K562 (cell line): ENCODE measurements around the gene CBFA2T2. TPM values are rescaled to one million over a fixed set of nuclear protein-coding genes. Genes with fewer than 3 reads are reported as not detected.

Experiments used
- ARID3A ChIP-seq: IDR thresholded peaks from 2 replicates; pipeline ENCODE4 v1.6.1; 2012; ENCODE audit warnings: low read depth, low read length, improper control_type of control experiment, borderline replicate concordance
- CCNT2 ChIP-seq: IDR thresholded peaks from 2 replicates; pipeline ENCODE4 v1.6.1; 2011; ENCODE audit warnings: borderline replicate concordance, low read depth, mild to moderate bottlenecking, moderate library complexity, mixed read lengths, low read length; ENCODE audit not compliant: insufficient read length; ENCODE audit errors: extremely low read depth
- CEBPB ChIP-seq: fragments of 450-650 bp; IDR thresholded peaks from 2 replicates; pipeline ENCODE4 v1.6.1; 2016; ENCODE audit warnings: missing genetic modification characterization, missing compliant biosample characterization
- CEBPG ChIP-seq, 3 experiments: fragments of 200-800 bp in 1 of 3; sonication (Bioruptor generic) in 1 of 3; sonication (generic) in 1 of 3; formaldehyde crosslinking in 1 of 3; IDR thresholded peaks in 2 of 3; conservative IDR thresholded peaks in 1 of 3; 2 replicates each; pipeline versions ENCODE4 v1.6.1 to v1.8.0; 2016 to 2022; ENCODE audit warnings: missing compliant biosample characterization in 2 of 3, missing genetic modification characterization in 2 of 3, mild to moderate bottlenecking in 1 of 3, missing genetic modification reagents in 1 of 3
- CREB3 ChIP-seq: fragments of 450-650 bp; conservative IDR thresholded peaks from 2 replicates; pipeline ENCODE4 v1.6.1; 2016; ENCODE audit warnings: missing genetic modification characterization, low read depth, mild to moderate bottlenecking, missing compliant biosample characterization, moderate library complexity
- CREB3L1 ChIP-seq: fragments of 450-650 bp; IDR thresholded peaks from 2 replicates; pipeline ENCODE4 v1.6.1; 2014; ENCODE audit warnings: low read depth, mild to moderate bottlenecking, moderate library complexity, borderline replicate concordance
- CTCF ChIP-seq, 3 experiments: IDR thresholded peaks in 2 of 3; conservative IDR thresholded peaks in 1 of 3; 2 replicates each; pipeline ENCODE4 v1.5.1; 2011 to 2012; ENCODE audit warnings: low read length in 3 of 3, mild to moderate bottlenecking in 3 of 3, control low read depth in 2 of 3, improper control_type of control experiment in 1 of 3, inconsistent platforms in 1 of 3, low read depth in 1 of 3, mixed read lengths in 1 of 3, moderate library complexity in 1 of 3; ENCODE audit not compliant: insufficient read depth in 2 of 3
- FOSL1 ChIP-seq: fragments of 200-800 bp; sonication (Bioruptor generic); conservative IDR thresholded peaks from 2 replicates; pipeline ENCODE4 v1.6.1; 2016; ENCODE audit warnings: missing genetic modification characterization, missing compliant biosample characterization
- GTF2E2 ChIP-seq: fragments of 200-800 bp; sonication (Bioruptor generic); IDR thresholded peaks from 2 replicates; pipeline ENCODE4 v1.6.1; 2016; ENCODE audit warnings: missing genetic modification characterization, missing compliant biosample characterization
- JUNB ChIP-seq: fragments of 450-650 bp; formaldehyde crosslinking; conservative IDR thresholded peaks from 2 replicates; pipeline ENCODE4 v1.4.0; 2020; ENCODE audit warnings: mild to moderate bottlenecking
- KDM1A ChIP-seq, 2 experiments: fragments of 450-650 bp; IDR thresholded peaks; 2 replicates each; pipeline ENCODE4 v1.6.1; 2016; ENCODE audit warnings: mild to moderate bottlenecking in 2 of 2
- LARP7 ChIP-seq: fragments of 450-650 bp; IDR thresholded peaks from 2 replicates; pipeline ENCODE4 v1.6.1; 2016
- NFIC ChIP-seq: fragments of 450-650 bp; IDR thresholded peaks from 2 replicates; pipeline ENCODE4 v1.6.1; 2017; ENCODE audit warnings: mild to moderate bottlenecking, inconsistent platforms
- NR2C2 ChIP-seq, 2 experiments: fragments of 200-800 bp in 1 of 2; sonication (Bioruptor generic) in 1 of 2; sonication (generic) in 1 of 2; formaldehyde crosslinking in 1 of 2; IDR thresholded peaks; 2 replicates each; pipeline versions ENCODE4 v1.6.1 to v1.8.0; 2016 to 2022; ENCODE audit warnings: mild to moderate bottlenecking in 1 of 2, missing compliant biosample characterization in 1 of 2, missing genetic modification characterization in 1 of 2, missing genetic modification reagents in 1 of 2
- NR4A1 ChIP-seq, 2 experiments: fragments of 250-450 bp in 1 of 2; fragments of 450-650 bp in 1 of 2; sonication (Bioruptor Pico) in 1 of 2; IDR thresholded peaks; 2 replicates each; pipeline versions ENCODE4 v1.4.0 to v1.6.1; 2016 to 2020; ENCODE audit warnings: mild to moderate bottlenecking in 2 of 2, missing compliant biosample characterization in 1 of 2, missing genetic modification characterization in 1 of 2, moderate library complexity in 1 of 2
- RAD21 ChIP-seq, 2 experiments: fragments of 250-450 bp in 1 of 2; fragments of 450-650 bp in 1 of 2; sonication (Bioruptor Pico) in 1 of 2; formaldehyde crosslinking in 1 of 2; IDR thresholded peaks in 1 of 2; conservative IDR thresholded peaks in 1 of 2; 2 replicates each; pipeline versions ENCODE4 v1.4.0 to v1.8.0; 2020 to 2022; ENCODE audit warnings: mild to moderate bottlenecking in 2 of 2, moderate library complexity in 1 of 2
- SMARCA5 ChIP-seq: fragments of 450-650 bp; IDR thresholded peaks from 2 replicates; pipeline ENCODE4 v1.6.1; 2016
- TEAD4 ChIP-seq, 2 experiments: sonication (generic) in 1 of 2; formaldehyde crosslinking in 1 of 2; IDR thresholded peaks; 2 replicates each; pipeline versions ENCODE4 v1.6.1 to v1.8.0; 2012 to 2022; ENCODE audit warnings: borderline replicate concordance in 1 of 2, inconsistent platforms in 1 of 2, low read length in 1 of 2, mild to moderate bottlenecking in 1 of 2, missing genetic modification reagents in 1 of 2
- U2AF1 ChIP-seq: fragments of 200-400 bp; formaldehyde crosslinking; optimal IDR thresholded peaks from 2 replicates; pipeline ENCODE3; 2017; ENCODE audit warnings: mild to moderate bottlenecking, low read depth, low read length, moderate library complexity
- polyA plus RNA-seq, 8 experiments: library from polyadenylated mRNA; depleted of rRNA in 4 of 8; stranded (reverse) in 5 of 8; unstranded in 3 of 8; fragments of >200 nt; fragmentation: Nextera tagmentation in 2 of 8; fragmentation: Illumina TruSeq in 1 of 8; extraction: Ambion mirVana in 2 of 8; extraction: Trizol in 1 of 8; gene quantifications; 2 replicates each; pipeline versions ENCODE4 v1.2.1 to v1.2.3, GENCODE V29; 2011 to 2014; ENCODE audit warnings: inconsistent platforms in 1 of 8, missing spikeins in 1 of 8
- total RNA-seq, 7 experiments: library from RNA; depleted of rRNA in 6 of 7; stranded (reverse); fragments of >200 nt in 6 of 7; fragmentation: Illumina TruSeq in 2 of 7; extraction: Trizol in 2 of 7; gene quantifications; 2 replicates each; pipeline versions ENCODE4 v1.2.1 to v1.2.3, GENCODE V29; 2011 to 2021; ENCODE audit warnings: low replicate concordance in 1 of 7

Gene CBFA2T2
- total and polyA plus RNA-seq, 9 of the 15 experiments (the other 6 are each of a cell fraction or from before 2014, with no cell fraction given), result 0.27 to 9.6 (median 5.8) TPM

- TF ChIP-seq GTF2E2 (no peak), NFIC (no peak), NR4A1 (CRISPR knock-in tag; IDR thresholded peaks at IDR 0.05) (no peak), NR4A1 (tag; IDR thresholded peaks at IDR 0.05) (no peak), CREB3 (tag) (no peak), JUNB (CRISPR knock-in tag) (no peak), LARP7 (no peak), ARID3A (no peak), NR2C2 (CRISPR knock-in tag; IDR thresholded peaks at IDR 0.05) (no peak), NR2C2 (tag; IDR thresholded peaks at IDR 0.05) (no peak), U2AF1 (no peak), SMARCA5 (no peak), CREB3L1 (no peak), KDM1A (IDR thresholded peaks at IDR 0.05) (peak in 1 of 2 experiments; percentile 50; a peak in 2 of 4 replicates), FOSL1 (tag) (no peak), CEBPB (tag) (peak; percentile 61), RAD21 (CRISPR knock-in tag; conservative IDR thresholded peaks at IDR 0.05 in 1 of 2, IDR thresholded peaks at IDR 0.05 in 1 of 2) (peak in 1 of 2 experiments; percentile 61; a peak in 2 of 4 replicates), CCNT2 (no peak), CTCF (IDR thresholded peaks at IDR 0.05 in 2 of 3, conservative IDR thresholded peaks at IDR 0.05 in 1 of 3; ENCODE audit: insufficient read depth in 2 of 3, low read depth in 1 of 3, low read length in 3 of 3) (peak; percentile 32 to 48 (median 35); a peak in 4 of 6 replicates), CEBPG (CRISPR knock-in tag; IDR thresholded peaks at IDR 0.05) (no peak), CEBPG (tag; conservative IDR thresholded peaks at IDR 0.05 in 1 of 2, IDR thresholded peaks at IDR 0.05 in 1 of 2) (0 out of 4 replicates have a peak, but pooled peaks of 1 of the 2 experiments have one; percentile 15), TEAD4 (IDR thresholded peaks at IDR 0.05; ENCODE audit: low read length) (no peak), TEAD4 (CRISPR knock-in tag; IDR thresholded peaks at IDR 0.05; ENCODE audit: borderline replicate concordance) (no peak)
Observed at GRCh38 chr20:33444797-33445560, 44.9 kb upstream of the CBFA2T2 start (continued).
